GM21619 (cell line): ENCODE data around the gene ASAH2B.
"Not testable (repeated sequence)": the region's sequence is repeated elsewhere in the genome, so short reads cannot be mapped to it uniquely, and the experiment has no call there.

Experiments
- ATAC-seq: cut with Tn5 transposase; IDR thresholded peaks from one replicate; pipeline ENCODE4 v1.9.1; 2021; ENCODE audit not compliant: unreplicated experiment

ASAH2B gene

DNA sequence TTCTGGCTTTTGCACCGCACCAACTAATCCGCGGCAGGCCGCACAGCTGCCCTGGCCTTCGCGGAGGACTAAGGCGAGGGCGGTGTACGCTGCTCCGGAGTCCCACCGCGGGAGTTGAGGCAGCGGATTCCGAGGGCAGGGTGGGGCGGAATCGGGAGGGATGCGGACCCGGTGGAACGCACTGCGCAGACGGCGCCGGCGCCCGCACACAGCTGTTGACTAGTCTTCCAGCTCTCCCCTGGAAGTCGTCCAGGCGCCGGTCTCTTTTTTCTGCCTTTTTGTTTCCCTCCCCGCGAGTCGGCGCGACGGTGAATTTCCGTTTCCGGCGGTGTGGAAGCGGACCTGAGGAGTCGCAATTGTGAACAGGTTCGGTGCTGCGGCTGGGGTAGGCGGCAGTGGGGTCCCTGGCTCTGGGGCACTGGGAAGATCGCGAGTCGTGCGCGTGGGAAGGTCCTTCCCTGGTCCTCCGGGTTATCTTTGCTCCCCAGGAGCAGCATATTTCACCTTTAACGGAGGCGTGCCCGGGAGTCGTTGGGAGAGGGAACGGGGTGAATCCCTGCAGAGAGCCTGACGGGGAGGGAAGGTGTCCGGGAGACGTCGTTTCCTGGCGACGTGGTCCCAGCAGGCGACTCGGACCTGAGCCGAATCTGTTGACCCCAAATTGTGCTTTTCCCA is at the start of gene ASAH2B:
TSS of gene ASAH2B (plus strand) at position 319 of the 675 bp plus-strand sequence. CDS start 5,195 bp downstream, outside the sequence.
- ATAC-seq, result peak; percentile 75

DNA sequence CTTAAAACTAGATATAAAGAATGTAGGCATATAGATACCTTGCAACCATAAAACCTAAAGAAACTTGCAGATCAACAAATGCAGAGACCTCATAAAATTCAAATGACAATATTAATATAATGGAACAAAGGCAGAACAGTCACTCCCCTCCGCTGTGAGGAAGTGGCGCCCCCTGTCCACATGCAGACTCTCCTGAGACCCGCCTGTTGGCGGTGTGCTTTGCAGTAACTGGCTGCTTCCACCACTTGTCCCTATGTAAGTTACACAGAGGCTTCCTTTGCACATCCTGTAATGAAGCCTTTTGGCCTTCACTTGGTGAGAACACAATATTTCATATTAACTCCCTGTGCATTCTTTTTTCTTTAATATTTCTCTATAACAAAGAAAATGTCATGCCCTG is 41.9 kb upstream of the ASAH2B start:
- not testable (repeated sequence) for ATAC-seq

DNA sequence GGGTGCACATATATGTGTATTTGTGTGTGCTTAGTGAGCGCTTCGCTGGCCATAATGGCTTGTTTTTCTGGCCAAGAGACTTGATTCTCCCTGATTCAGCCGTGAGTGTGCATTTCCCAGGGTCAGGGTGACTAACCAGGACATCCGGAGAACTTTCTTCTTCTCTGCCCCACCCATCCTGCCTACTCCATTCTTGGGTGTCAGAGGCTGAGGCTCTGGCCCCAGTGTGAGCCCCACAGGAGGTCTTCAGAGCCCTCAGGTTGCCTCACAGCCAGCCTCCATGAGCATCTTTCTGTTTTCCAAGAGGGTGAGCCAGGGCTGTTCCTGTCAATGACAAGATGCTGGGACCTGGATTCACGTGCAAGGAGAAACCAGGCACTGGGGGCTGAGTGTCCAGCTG is 37.8 kb upstream of the ASAH2B start:
- not testable (repeated sequence) for ATAC-seq

DNA sequence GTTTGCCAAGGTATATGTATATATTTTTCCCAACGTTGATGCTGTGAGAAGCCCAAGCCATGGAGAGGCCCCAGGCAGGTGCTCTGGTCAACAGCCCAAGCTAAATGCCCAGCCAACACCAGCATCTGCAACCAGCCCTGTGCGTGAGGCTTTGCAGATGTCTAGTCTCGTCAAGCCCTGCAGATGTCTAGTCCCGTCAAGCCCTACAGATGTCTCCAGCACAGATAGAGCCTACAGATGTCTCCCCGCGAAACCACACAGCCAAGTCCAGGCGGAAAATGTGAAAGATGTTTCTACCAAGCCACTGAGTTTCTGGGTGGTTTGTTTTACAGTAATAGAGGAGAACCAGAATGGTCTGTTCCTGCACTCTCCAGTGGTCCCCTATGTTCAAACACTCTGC is 36.7 kb upstream of the ASAH2B start:
- not testable (repeated sequence) for ATAC-seq

DNA sequence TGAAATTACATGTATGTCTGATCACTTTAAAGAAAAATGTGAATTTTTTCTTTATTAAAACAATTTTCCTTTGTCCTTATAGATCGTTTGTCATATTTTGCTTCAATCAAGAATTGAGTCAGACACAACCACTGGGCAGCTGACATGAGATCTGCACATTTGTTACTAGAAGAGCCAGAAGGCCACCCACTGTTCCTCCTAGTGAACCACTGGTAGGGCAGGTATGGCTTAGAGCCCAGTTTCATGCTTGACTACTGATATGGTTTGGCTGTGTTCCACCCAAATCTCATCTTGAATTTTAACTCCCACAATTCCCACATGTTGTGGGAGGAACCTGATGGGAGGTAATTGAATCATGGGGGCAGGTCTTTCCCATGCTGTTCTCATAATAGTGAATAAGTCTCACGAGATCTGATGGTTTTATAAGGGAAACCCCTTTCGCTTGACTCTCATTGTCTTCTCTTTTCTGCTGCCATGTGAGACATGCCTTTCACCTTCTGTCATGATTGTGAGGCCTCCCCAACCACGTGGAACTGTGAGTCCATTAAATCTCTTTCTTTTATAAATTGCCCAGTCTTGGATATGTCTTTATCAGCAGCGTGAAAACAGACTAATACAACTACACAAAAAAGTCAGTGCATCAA is 35.2 kb upstream of the ASAH2B start:
- ATAC-seq, result not testable (repeated sequence)

DNA sequence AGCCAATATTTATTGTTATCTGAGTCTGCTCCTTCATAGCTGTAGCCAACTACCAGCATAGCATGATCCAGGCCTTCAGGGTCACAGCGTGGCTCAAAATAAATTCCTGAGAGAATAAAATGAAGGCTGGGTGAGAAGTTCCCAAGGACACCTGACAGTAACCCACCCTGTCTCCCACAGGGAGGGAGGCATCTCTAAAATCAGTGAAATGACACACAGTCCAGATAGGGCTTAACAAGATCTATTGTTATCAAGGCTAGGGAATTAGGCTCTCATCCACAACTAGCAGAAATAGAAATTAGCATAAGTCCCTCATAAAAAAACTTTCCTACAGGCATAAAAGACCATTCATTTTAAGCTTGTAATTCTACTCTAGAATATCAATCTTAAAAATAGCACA is 33.7 kb upstream of the ASAH2B start:
- not testable (repeated sequence) for ATAC-seq

DNA sequence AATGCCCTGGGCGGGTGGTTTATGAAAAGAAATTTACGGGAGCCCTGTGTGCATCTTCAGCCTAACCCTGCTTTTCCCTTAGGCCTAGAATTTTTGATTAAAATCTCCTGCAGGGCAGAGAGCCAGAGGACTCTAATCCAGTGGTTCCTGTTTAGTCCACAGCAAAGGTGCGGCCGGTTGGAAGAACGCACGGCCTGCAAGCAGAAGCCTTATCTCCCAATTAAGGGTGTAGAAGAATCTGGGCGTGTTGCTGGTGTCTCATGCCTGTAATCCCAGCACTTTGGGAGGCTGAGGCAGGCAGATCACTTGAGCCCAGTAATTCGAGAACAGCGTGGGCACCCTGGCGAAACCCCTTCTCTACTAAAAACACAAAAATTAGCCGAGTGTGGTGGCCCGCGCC is 29.5 kb upstream of the ASAH2B start:
- ATAC-seq, result not testable (repeated sequence)

DNA sequence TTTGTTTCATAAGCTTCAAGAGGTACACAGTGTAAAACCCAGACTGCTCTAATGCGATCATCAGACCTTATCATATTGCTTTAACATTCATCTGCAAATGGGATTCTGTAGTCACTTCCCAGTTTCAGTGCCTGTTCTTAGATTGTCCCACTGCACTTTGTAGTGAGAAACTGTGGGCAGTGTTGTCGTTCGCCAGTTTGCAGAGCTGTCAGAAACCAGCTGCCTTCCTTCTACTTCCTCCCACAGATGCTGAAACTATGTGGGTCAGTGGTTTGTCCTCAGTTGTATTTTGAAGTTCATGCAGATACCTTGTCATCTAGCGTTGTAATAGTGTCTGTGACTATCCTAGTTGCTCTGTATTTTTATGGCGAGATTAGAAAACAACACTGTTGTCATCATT is 15.9 kb upstream of the ASAH2B start:
- peak; percentile 78 for ATAC-seq

DNA sequence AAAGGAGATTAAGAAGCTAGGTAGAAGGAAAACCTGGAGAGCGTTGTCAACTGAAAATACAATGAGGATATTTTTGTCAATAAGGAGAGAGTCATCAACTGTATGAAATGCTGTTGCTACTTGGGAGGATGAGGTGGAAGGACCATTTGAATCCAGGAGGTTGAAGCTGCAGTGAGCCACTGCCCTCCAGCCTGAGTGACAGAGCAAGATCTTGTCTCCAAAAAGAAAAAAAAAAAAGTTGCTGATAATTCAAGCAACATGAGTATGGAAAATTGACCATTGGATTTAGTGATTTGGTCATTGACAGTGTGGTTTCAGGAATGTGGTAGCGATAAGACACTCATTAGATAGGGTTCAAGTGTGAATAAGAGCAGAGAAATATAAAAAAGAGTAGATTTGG is 11.6 kb upstream of the ASAH2B start:
- ATAC-seq, result not testable (repeated sequence)

DNA sequence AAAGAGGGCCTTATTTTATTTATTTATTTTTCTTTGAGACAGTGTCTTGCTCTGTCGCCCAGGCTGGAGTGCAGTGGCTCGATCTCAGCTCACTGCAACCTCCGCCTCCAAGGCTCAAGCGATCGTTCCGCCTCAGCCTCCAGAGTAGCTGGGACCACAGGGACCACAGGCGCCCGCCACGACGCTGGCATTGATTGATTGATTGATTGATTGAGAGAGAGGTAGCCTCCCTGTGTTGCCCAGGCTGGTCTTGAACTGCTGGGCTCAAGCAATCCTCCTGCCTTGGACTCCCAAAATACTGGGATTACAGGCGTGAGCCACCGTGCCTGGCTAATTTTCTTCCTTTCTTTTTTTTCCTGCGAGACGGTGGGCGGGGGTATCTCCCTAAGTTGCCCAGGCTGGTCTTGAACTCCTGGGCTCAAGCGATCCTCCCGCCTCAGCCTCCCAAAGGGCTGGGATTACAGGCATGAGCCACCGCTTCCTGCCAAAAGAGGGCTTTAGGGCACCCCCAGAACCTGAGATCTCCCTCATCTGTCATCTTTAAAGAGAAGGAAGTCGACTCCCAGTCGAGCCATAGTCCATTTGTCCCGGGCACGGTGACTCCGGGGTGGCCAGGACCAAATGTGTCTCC is 634 bp upstream of the ASAH2B start:
- not testable (repeated sequence) for ATAC-seq

DNA sequence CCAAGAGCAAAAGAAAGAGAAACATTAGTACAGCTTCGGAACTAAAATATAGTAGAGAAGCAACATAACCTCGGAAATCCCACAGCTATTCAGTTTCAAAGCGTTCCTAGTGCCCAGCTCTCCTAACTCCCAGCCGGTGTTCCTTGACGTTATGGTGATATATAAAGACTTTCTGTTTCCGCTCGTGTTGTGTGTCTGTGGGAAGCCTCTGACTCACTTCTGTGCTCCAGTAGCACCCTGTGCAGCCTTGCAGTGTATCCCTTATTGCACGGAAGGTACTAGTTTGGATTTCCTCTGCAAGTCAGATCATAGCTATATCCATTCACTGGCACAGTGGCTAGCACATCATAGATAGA is 535 bp downstream of the ASAH2B start:
- ATAC-seq, result peak; percentile 27

DNA sequence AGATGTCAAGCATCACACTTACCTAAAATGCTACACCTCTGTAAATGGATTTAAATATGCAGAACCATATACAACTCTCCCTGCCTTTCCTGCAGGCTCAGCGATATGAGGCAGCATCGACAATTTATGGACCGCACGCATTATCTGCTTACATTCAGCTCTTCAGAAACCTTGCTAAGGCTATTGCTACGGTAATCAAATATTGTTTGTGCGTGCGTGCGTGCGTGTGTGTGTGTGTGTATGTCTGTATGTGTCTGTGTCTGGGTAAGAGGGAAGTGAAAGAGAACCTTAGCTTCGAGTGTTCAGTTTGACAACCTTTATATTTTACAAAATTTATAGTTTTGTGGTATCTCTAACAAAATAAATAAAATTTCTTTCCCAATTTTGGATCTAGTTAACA is 3.1 kb downstream of the ASAH2B start:
- not testable (repeated sequence) for ATAC-seq

DNA sequence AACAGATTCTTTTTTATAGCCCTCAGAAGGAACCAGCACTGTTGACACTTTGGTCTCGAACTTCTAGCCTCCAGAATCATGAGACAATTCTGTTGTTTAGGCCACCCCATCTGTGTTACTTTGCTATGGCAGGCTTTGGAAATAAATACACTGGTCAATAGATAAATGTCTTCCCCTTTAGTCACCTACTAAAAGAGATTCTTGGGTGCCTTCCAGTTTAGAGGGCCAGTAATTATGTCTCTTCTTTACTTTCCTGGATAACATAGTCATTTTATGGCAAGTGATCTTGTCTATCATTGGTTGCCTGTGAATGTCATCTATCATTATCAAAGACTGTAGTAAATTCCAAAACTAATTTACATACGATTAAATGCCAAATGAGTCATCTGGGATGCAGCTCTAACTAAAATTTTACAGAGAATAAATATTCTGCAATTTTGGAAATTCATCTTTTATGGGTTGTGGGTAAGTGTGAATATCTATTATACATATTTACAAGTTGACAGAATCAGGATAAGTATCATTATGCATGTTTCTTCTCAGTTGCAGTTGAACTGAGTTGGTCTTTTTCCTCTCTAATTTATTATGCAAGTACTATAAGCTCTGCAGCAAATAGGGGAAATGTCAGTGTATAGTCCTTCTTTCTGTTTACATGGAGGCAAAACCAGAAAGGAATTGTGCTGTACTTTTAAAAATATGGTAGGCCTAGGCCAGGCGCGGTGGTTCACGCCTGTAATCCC is 27.2 kb downstream of the ASAH2B start:
- not testable (repeated sequence) for ATAC-seq

DNA sequence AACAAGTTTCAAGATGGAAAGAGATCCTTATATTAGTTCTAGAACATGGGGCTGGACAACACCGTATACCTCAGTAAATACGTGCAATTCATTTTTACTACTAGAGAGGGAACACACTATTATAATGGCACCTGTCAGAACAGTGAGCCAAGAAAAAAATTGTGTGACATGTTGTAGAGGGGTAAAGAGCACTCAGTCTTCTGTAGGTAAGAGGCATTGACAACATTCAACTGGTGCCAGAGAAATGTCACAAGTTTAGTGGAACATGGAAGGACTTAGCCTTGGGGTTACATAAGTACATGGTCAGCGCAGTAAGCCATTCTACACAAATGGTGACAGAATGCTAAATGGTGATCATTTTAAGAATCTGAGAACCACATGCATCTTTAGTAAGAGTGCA is 32.3 kb downstream of the ASAH2B start:
- not testable (repeated sequence) for ATAC-seq

DNA sequence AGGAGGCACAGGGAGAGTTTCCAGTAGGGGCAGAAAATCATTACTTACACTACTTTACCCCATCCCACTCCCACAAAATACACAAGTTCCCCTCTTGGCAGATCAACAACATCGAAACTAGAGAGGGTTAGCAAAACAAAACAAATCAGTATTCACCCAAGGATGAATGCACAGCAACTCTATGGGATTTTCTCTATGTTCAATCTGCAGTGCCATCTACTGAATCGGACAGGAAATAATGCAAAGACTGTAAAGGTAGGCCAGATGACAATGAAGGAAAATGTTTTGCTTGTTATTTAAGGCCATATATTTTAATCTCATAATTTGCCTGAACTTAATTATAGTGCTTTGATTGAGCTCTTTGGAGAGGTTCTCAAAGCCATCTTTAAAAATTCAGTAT is 35.1 kb downstream of the ASAH2B start:
- not testable (repeated sequence) for ATAC-seq

DNA sequence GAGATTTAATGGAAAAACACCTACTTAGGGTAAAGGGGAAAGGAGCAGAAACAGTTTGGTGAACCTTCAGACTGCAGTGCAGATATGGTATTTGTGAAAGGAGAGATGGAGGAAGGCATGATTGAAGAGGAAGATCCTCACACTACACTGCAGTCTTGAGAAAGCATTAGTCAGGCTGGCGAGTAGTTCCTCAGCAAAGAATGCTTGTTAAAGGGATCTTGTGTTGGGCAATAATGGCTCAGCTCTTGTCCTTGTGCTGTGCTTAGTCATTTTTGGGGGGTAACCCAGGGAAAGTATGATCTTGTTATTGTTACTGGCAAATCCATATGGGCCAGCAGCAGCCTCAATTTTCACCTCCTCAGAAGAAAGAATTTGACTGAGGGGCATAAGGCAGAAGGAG is 40.3 kb downstream of the ASAH2B start:
- ATAC-seq, result not testable (repeated sequence)

DNA sequence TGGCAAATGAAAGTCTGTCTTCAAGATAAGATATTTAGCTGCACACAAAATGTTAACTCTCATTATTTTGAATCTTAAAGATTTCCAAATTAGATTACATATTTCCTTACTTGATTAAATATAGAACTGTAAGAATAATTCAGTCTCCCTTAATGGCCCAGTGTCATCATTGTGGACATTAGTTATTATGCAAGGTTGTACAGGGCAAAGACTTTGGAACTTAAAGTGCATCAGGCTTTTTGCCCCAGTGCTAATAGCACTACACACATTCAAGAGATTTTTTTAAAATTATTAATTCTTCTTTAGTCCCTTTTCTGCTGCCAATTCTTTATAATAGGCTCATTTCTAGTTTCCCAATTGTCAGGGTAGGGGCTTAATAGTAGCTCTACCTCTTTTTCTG is 42.3 kb downstream of the ASAH2B start:
- not testable (repeated sequence) for ATAC-seq

DNA sequence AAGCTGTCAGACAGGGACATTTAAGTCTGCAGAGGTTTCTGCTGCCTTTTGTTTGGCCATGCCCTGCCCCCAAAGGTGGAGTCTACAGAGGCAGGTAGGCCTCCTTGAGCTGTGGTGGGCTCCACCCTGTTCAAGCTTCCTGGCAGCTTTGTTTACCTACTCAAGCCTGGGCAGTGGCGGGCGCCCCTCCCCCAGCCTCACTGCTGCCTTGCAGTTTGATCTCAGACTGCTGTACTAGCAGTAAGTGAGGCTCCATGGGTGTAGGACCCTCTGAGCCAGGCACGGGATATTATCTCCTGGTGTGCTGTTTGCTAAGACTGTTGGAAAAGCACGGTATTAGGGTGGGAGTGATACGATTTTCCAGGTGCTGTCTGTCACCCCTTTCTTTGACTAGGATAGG is 48.2 kb downstream of the ASAH2B start:
- not testable (repeated sequence) for ATAC-seq

DNA sequence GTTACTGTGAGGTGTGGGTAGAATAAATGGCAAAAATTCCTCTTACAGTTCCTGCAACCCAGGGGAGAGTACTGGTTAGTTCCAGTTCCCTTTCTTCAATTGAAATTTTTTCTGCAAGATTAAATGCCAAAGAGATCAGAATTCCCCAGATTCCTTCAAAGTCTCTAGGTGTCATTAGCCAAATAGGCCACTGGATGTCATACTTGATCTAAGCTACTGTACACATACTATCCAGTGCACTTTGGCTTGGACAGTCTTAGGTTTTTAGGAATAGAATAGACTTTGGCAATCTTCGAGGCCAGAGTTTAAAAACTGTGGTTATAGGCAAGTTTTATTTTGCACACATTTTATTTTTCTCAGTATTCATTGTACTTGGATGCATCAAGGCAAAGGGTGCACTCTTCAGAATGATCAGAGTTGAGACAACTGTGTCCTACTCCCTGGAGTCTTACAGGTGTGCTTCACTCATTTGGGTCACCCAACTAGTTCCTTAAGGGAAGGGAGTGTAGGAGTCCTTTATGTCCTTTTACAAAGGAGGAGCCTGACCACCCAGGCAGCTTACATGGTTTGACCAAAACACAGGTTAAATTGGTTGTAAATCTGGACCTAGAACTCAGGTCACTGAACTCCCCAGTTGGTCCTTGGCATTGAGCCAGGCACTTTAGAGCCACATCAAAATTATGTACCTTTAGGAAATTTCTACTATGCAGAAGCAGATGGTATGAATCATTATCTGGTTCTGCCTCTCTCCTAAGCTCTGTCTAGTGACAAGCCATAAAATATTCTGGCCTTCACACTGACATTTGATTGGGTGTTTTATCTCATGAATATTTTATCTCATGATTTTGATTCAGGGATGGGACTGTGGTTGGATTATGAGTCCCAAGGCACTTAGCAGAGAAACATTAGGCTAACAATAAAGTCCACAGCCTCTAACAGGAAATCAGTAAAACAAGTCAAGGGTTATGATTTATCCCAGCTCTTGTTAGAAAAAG is 49.5 kb downstream of the ASAH2B start:
- ATAC-seq, result no peak

DNA sequence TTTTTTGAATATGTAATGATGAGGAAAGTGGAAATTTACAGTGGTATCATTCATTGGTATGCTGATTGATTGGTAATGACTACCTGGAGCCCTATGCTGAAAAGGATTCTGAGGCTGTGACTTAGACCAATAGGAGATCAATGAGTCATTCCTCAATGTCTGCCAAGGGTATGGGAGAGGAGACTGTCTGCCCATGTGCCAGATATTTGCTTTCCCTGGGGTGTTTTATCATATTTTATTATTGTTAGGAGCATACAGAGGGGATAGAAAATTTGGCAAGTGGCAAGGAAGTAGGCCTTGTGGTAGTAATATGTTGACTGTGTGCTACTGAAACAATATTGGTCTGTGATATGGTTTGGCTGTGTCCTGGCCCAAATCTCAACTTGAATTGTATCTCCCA is 54.8 kb downstream of the ASAH2B start:
- no peak for ATAC-seq
